Uterus (tissue), 4 donors: ENCODE data around the gene TXNL4A. TPM values are rescaled to one million over a fixed set of nuclear protein-coding genes. Genes with fewer than 3 reads are reported as not detected.
"Not testable (repeated sequence)": the region's sequence is repeated elsewhere in the genome, so short reads cannot be mapped to it uniquely, and the experiment has no call there.

Source experiments
- DNase-seq, 2 donors: peaks; one replicate each; pipeline ENCODE4 v3.0.0-alpha.2; 2019 to 2020
- H3K27ac ChIP-seq, 2 donors: fragments of 200-600 bp; sonication (generic); 1 replicate in 1 of 2; 2 replicates in 1 of 2; pipeline ENCODE4 v1.5.1; 2016 to 2018
- H3K27me3 ChIP-seq, 2 donors: fragments of 200-600 bp; sonication (generic); one replicate each; pipeline ENCODE4 v1.5.1; 2018 to 2019; ENCODE audit warnings: control low read depth in 1 of 2
- H3K36me3 ChIP-seq, 2 donors: fragments of 200-600 bp; sonication (generic); one replicate each; pipeline ENCODE4 v1.5.1; 2019; ENCODE audit warnings: control low read depth in 1 of 2
- H3K4me1 ChIP-seq, 2 donors: fragments of 200-600 bp; sonication (generic); one replicate each; pipeline ENCODE4 v1.5.1; 2018 to 2019; ENCODE audit warnings: control low read depth in 1 of 2
- H3K4me3 ChIP-seq, 2 donors: fragments of 200-600 bp; sonication (generic); 1 replicate in 1 of 2; 2 replicates in 1 of 2; pipeline ENCODE4 v1.5.1; 2018 to 2019; ENCODE audit warnings: mild to moderate bottlenecking in 1 of 2
- H3K9me3 ChIP-seq, 2 donors: fragments of 200-600 bp; sonication (generic); one replicate each; pipeline ENCODE4 v1.5.1; 2019; ENCODE audit warnings: control low read depth in 1 of 2
- CTCF ChIP-seq, 4 experiments: fragments of 200-600 bp in 2 of 4; fragments of 450-650 bp in 2 of 4; sonication (generic) in 2 of 4; IDR thresholded peaks; one replicate each; pipeline ENCODE4 v1.5.1; 2016 to 2019; ENCODE audit warnings: antibody characterized with exemption in 4 of 4, mild to moderate bottlenecking in 2 of 4, moderate library complexity in 1 of 4
- POLR2A ChIP-seq, 2 donors: fragments of 450-650 bp; IDR thresholded peaks; one replicate each; pipeline ENCODE4 v1.6.1; 2016; ENCODE audit warnings: antibody characterized with exemption in 2 of 2, mild to moderate bottlenecking in 1 of 2, moderate library complexity in 1 of 2
- intact Hi-C: fragments of 100-400 bp; cut with DNase I; formaldehyde crosslinking; loops from one replicate; pipeline ENCODE4 v1.15.1; 2023; ENCODE audit warnings: low total_unique reads
- total RNA-seq, 4 donors: library from RNA; depleted of rRNA in 3 of 4; stranded (reverse); fragments of >200 nt in 3 of 4; gene quantifications; one replicate each; pipeline versions ENCODE4 v1.1.0 to v1.2.4, GENCODE V29; 2014 to 2023
- donor health status: DM: yes; HTN: yes; CAD: no.

Gene TXNL4A
- total RNA-seq, 4 donors from 2014 or later: 7.4 to 80.7 (median 34.4) TPM

GRCh38 chr18:79962311-79962710, 26.1 kb downstream of the TXNL4A start:
- DNase-seq: no peak
- Histone ChIP-seq H3K4me3 (no peak overlapping the region), H3K27ac (no peak overlapping the region), H3K9me3 (no peaks in the 10 kb centered on the region), H3K27me3 (peaks cover 0 to 3% of the 10 kb centered on the region in 2 donors), H3K36me3 (no peaks in the 10 kb centered on the region), H3K4me1 (peaks cover 0 to 3% of the 10 kb centered on the region in 2 donors)
- TF ChIP-seq CTCF (IDR thresholded peaks at IDR 0.05) (no peak), POLR2A (IDR thresholded peaks at IDR 0.05) (no peak)
- intact Hi-C loops: no loop called here

GRCh38 chr18:79961527-79962291, 26.7 kb downstream of the TXNL4A start:
- intact Hi-C loops: no loop called here
- H3K4me1 ChIP-seq: peaks cover 0 to 3% of the 10 kb centered on the region in 2 donors
- DNase-seq: no peak
- TF ChIP-seq POLR2A (IDR thresholded peaks at IDR 0.05) (no peak), CTCF (IDR thresholded peaks at IDR 0.05) (no peak)
- H3K27ac ChIP-seq: no peak overlapping the region
- H3K4me3 ChIP-seq: no peak overlapping the region
- peaks cover 0 to 3% of the 10 kb centered on the region in 2 donors for H3K27me3 ChIP-seq
- no peaks in the 10 kb centered on the region for H3K36me3 ChIP-seq
- H3K9me3 ChIP-seq: no peaks in the 10 kb centered on the region

- H3K27me3 ChIP-seq: peaks cover 0 to 3% of the 10 kb centered on the region in 2 donors
- no peak overlapping the region for H3K27ac ChIP-seq
- H3K36me3 ChIP-seq: no peaks in the 10 kb centered on the region
- H3K4me3 ChIP-seq: no peak overlapping the region
- DNase-seq: no peak
- intact Hi-C loops: no loop called here
- TF ChIP-seq POLR2A (IDR thresholded peaks at IDR 0.05): no peak
- TF ChIP-seq CTCF (IDR thresholded peaks at IDR 0.05): no peak
- peaks cover 0 to 3% of the 10 kb centered on the region in 2 donors for H3K4me1 ChIP-seq
- H3K9me3 ChIP-seq: no peaks in the 10 kb centered on the region
Measured at GRCh38 chr18:79960921-79961526, 27.3 kb downstream of the TXNL4A start.

- H3K27ac ChIP-seq, DNase-seq, H3K36me3 ChIP-seq, H3K27me3 ChIP-seq, H3K4me1 ChIP-seq, H3K9me3 ChIP-seq, intact Hi-C loops, H3K4me3 ChIP-seq: not testable (repeated sequence)
Measured at GRCh38 chr18:79960161-79960801, 28.1 kb downstream of the TXNL4A start.

GRCh38 chr18:79958981-79959380, 29.4 kb downstream of the TXNL4A start:
- peaks cover 0 to 3% of the 10 kb centered on the region in 2 donors for H3K27me3 ChIP-seq
- no peaks in the 10 kb centered on the region for H3K9me3 ChIP-seq
- DNase-seq: no peak
- no peaks in the 10 kb centered on the region for H3K36me3 ChIP-seq
- TF ChIP-seq POLR2A (IDR thresholded peaks at IDR 0.05) (no peak), CTCF (IDR thresholded peaks at IDR 0.05) (no peak)
- intact Hi-C loops: no loop called here
- H3K27ac ChIP-seq: no peak overlapping the region
- H3K4me1 ChIP-seq: no peaks in the 10 kb centered on the region
- no peak overlapping the region for H3K4me3 ChIP-seq
